Amygdala (tissue), 56 donors: ENCODE results near the gene TAF15.

Experiments
- DNase-seq, 56 donors: peaks; one replicate each; lab custom pipeline; 2025; lab: John Stamatoyannopoulos, UW

The TAF15 gene

GRCh38 chr17:35895636-35896587, 86.6 kb downstream of the TAF15 start:
- DNase-seq, result no peak
